Stimulated activated CD8-positive, alpha-beta memory T cell treated with anti-CD3 and anti-CD28 coated beads, Interleukin-7, amount 100 ng/mL, for 1 hour (primary cell): ENCODE measurements around the gene GRID2.
"Not testable (repeated sequence)": the region's sequence is repeated elsewhere in the genome, so short reads cannot be mapped to it uniquely, and the experiment has no call there.

Source experiments
- DNase-seq, 2 donors: peaks; one replicate each; pipeline ENCODE4 v3.0.0-alpha.2; 2020; ENCODE audit warnings: low read depth in 2 of 2

The GRID2 gene

DNA sequence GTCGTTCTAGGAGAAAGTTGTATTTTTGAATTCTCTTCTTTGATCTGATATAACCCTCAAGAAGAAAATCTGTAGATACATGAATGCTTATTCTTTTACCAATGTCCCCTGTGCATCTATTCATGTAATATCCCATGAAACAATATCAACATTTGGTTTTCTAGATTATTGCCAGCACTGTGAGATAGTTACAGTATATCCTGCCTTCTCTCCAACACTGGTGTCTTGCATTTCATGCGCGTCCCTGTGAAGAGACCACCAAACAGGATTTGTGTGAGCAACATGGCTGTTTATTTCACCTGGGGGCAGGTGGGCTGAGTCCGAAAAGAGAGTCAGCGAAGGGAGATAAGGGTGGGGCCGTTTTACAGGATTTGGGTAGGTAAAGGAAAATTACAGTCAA lies 135.0 kb downstream of the GRID2 start:
- DNase-seq = not testable (repeated sequence)

DNA sequence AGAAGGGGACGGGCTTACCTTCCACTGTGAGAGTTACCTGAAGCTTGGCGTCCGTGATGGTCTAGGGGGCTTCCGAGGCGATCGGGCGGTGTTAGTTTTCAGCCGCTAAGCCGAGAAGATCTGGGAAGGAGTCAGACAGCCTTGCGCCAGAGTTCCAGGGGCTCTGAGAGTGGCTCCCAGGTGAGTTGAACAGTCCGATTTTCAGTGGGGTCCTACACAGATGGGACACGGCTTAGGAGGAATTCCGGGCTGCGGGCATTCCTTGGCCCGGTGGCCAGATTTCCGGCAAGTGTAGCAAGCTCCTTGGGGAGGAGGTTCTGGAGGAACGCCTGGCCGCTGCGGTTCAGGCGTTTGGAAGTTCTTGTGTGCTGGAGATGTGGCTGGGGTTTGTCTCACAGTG lies 138.4 kb downstream of the GRID2 start:
- not testable (repeated sequence) for DNase-seq

DNA sequence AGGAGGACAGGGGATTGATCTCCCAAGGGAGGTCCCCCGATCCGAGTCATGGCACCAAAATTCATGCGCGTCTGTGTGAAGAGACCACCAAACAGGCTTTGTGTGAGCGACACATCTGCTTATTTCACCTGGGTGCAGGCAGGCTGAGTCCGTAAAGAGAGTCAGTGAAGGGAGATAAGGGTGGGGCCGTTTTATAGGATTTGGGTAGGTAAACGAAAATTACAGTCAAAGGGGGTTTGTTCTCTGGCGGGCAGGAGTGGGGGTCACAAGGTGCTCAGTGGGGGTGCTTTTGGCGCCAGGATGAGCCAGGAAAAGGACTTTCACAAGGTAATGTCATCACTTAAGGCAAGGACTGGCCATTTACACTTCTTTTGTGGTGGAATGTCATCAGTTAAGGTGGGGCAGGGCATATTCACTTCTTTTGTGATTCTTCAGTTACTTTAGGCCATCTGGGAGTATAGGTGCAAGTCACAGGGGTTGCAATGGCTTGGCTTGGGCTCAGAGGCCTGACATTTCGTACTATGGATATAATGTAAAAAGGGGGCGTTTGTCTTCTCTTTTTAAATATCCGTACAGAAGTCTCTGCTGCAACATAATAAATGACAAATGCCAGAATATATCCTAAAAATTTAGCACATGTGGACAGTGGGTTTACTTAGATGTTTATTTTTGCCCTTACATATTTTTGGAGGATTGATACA lies 140.5 kb downstream of the GRID2 start:
- DNase-seq = not testable (repeated sequence)

DNA sequence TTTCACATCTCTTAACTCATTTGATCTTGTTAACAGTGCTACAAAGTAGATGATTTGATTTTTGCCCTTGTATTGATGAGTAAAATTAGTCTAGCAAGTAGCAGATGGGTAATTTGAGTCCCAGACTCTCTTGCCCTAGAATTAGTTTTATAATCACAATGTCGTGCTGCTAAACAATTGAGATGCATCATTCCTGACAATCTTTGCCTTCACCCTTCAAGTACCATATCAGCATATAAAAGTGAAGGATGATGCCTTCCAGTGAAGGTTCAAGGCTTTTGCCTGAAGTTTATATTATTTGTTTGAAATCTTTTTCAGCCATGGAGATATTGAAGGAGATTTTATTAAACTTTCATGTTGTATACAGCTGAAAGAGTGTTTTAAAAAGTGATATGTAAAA lies 141.4 kb downstream of the GRID2 start:
- no peak for DNase-seq

DNA sequence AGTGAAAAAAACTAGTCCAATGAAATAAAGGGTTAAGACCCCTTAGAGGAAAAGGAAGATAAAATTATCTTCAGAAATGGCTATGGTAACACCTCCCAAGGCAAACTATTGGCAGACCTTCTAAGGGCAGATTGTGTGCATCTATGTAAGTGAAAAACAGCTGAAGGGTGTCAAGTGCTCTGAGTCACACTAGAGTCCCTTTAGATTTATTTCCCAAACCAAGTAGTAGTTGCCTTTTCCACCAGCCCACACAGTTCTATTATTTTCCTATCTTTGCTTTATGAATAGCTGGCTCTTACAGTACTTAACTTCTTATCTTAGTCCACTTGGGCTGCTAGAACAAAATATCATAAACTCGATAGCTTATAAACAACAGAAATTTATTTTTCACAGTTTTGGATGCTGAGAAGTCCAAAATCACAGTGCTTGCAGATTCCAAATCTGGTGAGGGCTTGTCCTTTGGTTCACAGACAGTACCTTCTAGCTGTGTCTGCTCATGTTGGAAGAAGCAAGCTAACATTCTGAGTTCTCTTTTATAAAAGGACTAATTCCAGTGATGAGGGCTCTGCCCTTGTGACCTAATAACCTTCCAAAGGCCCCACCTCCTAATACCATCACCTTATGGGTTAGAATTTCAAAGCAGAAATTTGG lies 143.6 kb downstream of the GRID2 start:
- no peak for DNase-seq

DNA sequence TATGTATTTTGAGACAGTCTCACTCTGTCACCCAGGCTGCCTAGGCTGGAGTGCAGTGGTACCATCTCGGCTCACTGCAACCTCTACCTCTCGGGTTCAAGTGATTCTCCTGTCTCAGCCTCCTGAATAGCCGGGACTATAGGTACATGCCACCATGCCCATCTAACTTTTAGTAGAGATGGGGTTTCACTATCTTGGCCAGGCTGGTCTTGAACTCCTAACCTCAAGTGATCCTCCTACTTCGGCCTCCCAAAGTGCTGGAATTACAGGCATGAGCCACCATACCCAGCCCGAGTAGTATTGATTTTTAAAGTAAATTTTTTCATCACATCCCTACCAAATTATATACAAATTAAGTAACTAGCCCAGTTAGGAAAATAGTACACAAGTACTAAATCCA lies 144.4 kb downstream of the GRID2 start:
- not testable (repeated sequence) for DNase-seq

DNA sequence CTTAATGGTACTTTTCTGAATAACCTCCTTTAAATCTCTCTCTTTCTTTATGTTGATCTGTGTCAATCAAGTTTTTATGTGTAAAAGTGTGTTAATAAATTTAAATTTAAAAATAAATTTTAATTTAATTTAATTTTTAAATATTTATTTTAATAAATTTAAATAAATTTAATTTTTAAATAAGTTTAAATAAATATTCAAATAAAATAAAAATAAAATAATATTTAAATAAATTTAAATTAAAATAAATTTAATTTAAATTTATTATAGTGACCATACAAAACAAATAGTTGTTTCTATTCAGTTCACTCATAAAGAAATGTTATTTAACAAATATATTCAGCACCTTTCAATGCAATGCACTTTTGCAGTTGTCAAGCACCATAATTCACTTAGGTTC lies 146.9 kb downstream of the GRID2 start:
- no peak for DNase-seq

DNA sequence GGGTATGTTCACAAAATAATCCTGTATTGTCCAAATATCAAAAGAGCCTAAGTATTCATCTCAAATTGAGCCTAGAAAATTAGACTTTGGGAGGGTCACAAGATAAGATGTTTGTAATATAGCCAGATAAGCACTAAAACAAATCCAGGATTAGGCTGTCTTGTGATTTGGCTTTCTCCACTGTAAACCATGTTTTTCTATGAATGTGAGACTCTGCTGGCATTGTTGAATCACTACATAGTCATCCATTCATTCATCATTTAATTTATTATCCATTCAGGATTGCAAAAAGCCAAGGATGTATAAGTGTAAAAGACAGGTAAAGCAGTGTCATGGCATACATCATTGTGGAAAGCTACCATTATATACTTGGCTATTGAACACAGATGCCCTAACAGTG lies 148.0 kb downstream of the GRID2 start:
- DNase-seq = no peak

DNA sequence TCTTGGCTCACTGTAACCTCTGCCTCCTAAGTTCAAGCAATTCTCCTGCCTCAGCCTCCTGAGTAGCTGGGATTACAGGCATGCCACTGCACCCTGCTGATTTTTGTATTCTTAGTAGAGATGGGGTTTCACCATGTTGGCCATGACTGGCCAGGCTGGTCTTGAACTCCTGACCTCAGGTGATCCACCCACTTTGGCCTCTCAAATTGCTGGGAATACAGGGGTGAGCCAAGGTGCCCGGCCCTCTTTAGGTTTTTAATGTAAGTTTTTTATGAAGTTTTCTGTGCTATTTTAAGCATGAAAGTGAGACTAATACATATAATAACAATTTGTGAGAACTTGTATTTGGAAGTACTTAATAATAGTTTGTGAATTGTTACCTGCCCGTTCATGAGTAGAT lies 148.6 kb downstream of the GRID2 start:
- DNase-seq = not testable (repeated sequence)

DNA sequence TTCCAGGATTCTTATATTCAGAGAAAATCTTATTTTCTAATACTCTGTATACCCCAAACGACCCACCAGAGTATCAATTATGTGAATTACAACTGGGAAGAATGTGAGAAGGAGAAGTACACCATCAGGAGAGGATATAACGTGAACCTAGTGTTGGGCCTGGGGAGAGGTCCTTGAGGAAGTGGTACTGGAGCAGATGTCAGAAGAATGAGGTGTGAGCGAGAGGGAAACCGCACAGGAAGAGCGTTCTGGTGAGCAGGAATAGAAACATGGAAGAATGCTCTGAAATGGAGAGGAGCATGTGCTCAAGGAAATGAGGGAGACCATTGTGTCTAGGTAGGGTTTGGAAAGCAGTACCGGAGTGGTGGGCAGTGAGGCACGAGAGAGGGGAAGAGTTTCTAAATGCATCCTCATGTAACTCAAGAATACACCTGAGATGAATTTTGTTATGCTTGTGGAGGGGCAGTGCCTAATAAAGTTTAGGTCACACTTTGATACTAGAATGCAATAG lies 151.6 kb downstream of the GRID2 start:
- DNase-seq = no peak

DNA sequence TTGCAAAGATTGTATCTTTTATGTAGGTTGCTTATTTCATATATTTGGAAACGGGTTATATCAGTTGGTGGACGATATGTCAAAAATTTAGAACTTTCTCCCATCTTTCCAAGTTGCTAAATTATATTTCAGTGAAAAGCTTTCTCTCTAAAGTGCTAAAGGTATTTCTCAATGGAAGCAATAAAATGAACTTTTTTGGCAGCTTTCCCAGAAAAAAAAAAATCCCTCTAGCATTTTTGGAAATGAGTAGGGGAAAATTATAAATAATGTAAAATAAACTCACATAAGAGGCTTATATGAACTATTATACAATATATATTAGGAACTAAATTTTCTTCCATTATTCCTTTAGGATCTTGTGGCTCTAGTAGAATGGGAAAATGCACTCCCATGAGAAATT lies 152.2 kb downstream of the GRID2 start:
- no peak for DNase-seq

DNA sequence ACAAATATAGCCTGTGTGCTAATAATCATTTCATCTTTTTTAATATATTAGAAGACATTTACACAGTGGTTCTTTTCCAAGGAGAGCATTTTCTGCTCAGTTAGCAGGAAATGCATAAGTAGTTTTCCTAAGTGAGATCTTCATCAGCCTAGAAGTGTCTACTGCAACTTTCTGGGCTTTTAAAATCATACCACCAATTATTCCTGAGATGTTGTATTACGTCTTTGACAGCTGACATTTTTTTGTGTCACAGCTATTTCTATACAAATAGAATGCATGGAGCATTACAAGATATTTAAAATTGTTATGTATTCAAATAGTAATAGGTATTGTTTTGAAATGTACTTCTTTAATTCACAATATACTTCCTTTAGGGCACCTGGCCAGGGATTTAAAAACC lies 158.0 kb downstream of the GRID2 start:
- DNase-seq = no peak

DNA sequence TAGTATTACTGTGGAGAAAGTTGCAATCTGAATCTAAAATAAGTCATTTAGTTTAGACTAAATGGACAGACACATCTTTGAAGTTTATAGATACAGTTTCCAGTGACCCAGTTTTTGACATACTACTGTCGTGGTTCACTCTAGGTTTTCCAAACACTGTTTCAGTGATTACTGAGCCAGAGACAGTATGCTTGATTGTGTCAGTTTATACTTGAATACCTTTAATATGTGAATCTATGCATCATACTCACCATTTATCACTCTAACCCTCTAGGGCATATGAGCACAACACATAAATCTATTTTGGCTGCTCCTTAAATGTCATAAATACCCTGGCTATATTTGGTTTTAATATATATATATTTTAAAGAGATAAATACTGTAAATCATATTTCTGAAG lies 173.5 kb downstream of the GRID2 start:
- no peak for DNase-seq

DNA sequence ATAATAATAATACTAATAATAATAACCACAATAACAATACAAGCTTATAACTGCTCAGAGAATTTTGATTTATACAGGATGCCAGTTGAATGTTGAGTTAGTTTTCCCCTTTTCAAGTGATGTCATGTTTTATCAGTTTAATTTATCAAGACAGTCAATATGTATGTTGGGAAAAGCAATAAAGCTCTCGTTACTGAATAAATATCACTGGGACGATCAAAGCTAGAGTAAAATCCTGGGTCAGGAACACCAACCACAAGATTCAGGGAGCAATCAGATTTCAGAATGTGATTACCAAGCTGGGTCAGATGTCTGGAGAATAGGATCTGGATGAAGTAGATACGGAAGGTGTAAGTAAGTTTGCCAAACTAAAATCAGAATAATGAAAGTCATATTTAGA lies 179.6 kb downstream of the GRID2 start:
- DNase-seq = no peak

DNA sequence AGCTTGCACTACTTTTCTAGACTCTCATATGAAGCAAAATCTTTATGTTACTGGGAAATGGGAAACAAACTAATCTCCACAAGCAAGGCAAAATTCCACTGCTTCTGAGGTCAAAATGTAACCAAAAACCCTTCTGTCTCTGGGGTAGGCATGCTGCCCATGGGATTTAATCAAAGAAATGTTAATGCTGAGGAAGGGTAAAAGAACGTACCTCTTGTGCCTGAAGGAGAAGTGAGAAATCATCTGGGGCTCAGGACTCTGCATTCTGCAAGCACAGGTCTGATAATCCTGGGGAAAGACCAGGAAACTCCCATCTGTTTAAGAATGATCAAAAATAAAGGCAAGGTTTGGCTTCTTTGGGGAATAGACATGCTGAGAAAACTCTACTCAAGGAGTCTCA lies 184.7 kb downstream of the GRID2 start:
- no peak for DNase-seq

DNA sequence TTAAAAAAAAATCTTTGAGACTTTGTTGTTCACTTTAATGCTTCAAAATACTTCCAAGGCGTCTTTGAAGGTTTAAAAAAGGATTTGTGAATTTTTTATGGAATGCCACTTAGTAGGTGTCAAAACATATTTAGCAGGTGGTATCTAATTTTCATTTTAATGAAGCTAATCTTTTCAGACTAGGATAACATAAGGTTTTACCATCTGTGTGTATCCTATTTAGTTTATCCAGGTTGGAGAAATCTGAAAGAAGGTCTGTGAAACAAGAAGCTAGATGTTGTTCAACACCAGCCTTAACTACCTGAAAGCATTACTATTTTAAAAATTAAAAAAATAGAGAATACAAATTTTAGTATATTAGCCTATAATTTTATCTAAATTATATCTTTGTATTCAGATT lies 193.4 kb downstream of the GRID2 start:
- DNase-seq = no peak

DNA sequence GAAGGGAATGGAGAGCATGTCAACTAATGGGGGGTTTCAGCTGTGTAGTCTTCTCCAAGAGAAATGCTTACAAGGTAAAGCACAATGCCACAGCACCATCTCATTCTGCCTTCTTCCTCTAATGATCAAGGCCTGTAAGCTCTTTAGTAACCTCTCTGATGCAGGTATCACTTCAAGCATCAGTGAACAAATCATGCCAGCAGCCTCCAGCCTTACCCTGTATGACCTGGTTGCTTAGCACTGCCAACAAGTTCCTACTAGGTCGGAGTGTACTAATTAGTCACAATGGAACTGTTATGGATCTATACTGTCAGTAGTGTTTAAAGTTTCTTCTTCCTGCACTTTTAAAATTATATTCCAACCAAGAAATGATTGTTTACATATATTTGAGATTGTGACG lies 197.7 kb downstream of the GRID2 start:
- DNase-seq = no peak

DNA sequence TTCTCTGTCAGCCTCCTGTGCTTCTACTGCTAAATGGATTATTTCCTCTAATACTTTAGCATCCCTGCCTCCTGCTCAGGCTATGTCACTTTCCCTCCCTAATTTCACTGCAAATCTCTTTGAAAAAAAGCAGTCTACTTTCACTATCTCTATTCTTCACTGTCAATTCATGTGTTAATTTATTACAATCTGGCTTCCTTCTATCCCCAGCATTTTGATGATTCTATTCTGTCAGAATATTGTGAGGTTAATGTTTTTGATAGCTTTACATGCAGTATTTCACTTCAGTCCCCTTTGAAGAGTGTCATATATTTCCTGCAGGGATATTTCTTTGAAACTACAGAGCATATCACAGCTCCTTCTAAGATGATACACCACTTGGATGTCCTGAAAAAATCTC lies 203.2 kb downstream of the GRID2 start:
- no peak for DNase-seq

DNA sequence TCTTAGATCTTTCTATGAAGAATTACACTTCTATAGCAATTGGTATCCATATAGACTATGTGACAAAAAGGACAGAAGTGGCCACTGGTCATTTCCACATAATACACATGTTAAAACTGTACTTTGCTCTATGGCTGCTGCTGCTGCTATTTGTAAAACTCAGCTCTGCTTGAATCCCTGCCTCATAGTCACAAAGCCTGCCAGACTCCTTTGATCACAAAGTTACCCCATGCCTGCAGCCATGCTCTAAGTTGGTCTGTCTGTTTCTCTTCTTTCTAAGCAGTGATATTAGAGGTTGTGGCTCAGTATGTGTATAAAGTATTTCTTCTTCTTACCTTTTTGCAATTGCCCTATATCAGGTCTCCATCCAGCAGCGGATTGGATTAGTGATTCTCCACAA lies 210.9 kb downstream of the GRID2 start:
- no peak for DNase-seq

DNA sequence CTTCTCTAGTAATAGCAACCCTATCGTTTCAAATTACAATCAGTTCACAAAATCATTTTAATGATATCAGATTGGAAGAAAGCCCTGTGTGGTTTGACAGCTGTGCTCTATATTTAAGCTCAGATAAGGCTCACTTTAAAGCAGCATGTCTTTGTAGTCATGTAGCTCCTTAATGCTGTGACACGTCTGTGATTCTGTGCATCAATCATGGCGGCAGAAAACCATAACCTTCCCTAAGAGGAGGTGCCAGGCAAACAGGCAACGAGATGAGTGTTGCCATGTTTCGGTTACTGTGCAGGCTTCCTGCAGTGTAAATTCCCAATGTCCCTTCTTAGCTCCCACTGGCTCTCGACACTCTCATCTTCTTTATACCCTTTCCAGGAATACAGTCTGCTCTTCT lies 212.7 kb downstream of the GRID2 start:
- no peak for DNase-seq

DNA sequence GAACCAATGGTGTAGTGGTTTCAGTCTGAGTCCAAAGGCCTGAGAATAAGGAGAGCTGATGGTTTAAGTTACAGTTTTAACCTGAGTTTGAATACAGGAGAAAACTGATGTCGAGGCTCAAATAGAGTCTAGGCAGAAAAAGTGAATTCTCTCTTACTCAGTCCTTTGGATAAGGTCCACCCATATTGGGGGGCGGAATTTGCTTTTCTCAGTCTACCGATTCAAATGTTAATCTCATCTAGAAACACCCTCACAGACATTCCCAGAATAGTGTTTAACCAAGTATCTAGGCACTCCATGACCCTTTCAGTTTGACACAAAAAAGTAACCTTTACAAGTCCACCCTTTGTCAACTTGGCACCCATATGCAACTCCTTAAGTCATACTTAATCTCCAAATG lies 216.0 kb downstream of the GRID2 start:
- DNase-seq = no peak

DNA sequence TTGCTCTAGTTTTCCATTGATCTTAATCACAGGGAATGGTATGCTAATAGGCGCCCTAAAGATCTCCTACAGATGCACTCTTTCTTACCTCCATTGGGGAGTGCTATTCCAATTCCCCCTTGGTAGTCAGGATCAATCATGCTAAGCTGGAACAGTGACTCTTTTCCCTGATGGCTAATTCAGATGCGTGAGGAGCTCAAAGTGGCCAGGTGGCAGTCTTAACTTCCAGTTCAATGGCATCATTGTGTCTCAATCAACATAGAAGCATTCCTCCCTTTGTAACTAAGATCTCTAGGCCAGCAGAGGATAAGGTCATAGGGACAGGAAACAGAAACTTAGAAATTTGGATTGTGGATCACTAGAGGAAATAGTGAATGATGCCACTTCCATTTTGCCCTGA lies 216.8 kb downstream of the GRID2 start:
- no peak for DNase-seq

DNA sequence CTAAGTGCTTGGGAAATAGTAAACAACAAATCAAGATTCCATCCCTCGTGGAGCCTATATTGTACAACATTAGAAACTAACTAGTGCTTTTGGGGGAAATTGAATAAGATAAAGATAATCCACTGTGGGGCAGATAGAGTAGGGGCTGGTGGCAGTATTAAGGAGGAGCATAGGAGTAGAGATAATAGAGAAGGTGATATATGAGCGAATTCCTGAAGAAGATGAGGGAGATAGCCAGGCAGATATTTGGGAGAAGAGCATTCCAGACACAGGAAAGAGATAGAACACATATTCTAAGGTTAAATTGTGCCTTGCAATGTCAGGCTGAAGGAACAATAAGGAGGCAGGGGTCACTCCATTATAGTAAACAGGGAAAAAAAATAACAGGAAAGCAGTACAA lies 218.2 kb downstream of the GRID2 start:
- DNase-seq = no peak

DNA sequence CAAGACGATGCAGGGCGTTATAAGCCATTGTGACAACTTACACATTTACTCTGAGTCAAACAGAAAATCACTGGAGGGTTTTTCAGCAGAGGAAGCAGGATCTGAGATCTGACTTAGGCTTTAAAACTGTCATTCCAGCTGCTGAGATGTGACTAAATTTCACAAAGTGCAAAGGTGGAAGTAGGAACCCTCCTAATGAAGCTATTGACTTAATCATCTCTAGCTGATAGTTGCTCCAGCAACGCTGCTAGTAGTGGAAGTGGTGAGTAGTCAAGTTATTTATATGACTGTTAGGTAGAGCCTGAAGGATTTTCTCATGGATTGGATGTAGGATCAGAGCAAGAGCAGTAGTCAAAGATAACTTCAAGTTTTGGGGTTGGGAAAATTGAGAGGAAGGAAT lies 218.6 kb downstream of the GRID2 start:
- no peak for DNase-seq
